Measurements from ENCODE around the gene PPP6R2.

DNA sequence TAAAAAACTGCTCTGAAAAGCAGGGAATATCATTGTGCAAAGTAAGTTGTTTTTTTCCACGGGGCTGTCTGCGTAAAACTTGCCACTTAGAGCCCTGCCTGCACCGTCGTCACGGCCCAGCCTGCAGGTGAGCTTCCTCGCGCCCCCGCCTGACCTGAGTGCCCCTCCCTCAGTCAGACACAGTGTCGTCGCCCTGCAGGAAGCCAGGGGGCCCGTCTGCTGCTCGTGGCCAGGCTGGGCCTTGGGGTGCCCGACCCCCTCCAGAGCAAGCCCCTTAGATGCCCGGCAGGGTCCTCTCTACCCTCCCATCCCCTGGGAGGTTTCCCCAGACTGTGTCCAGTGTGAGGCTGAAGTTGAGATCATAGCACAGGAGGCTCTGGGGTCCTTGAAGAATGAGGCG, 100.1 kb downstream of the PPP6R2 start:
- TF ChIP-seq EZH2 (IDR thresholded peaks at IDR 0.05) (no peak), CTCF (IDR thresholded peaks at IDR 0.05) (no peak)
